Calu3 (cell line): Measurements from ENCODE around the gene GGT1. TPM values are rescaled to one million over a fixed set of nuclear protein-coding genes. Genes with fewer than 3 reads are reported as not detected.
"Not testable (repeated sequence)": the region's sequence is repeated elsewhere in the genome, so short reads cannot be mapped to it uniquely, and the experiment has no call there.

Source experiments
- BruUV-seq: library from RNA; stranded (reverse); fragments of 400-500 nt; replicated peaks from 2 replicates; lab custom pipeline; 2021; lab: Mats Ljungman, UMichigan
- CTCF ChIA-PET: fragments of 300-600 bp; sonication (Branson Sonifier 250); formaldehyde crosslinking; loops from one replicate; lab custom pipeline; 2022; ENCODE audit warnings: antibody characterized with exemption; lab: Charles Lee
- DNase-seq: peaks from one replicate; pipeline ENCODE4 v3.0.0; 2022
- H3K27ac Mint-ChIP-seq: one replicate; pipeline ENCODE4 v1.8.0; 2022; ENCODE audit warnings: mixed read lengths; ENCODE audit not compliant: unreplicated experiment
- H3K27me3 Mint-ChIP-seq: one replicate; pipeline ENCODE4 v1.8.0; 2022; ENCODE audit warnings: mixed read lengths; ENCODE audit not compliant: unreplicated experiment
- H3K36me3 Mint-ChIP-seq: one replicate; pipeline ENCODE4 v1.8.0; 2022; ENCODE audit warnings: mild to moderate bottlenecking, moderate library complexity, mixed read lengths; ENCODE audit not compliant: insufficient read depth, unreplicated experiment
- H3K4me1 Mint-ChIP-seq: one replicate; pipeline ENCODE4 v1.8.0; 2022; ENCODE audit warnings: mild to moderate bottlenecking, low read depth, mixed read lengths; ENCODE audit not compliant: unreplicated experiment
- H3K4me3 Mint-ChIP-seq: one replicate; pipeline ENCODE4 v1.8.0; 2022; ENCODE audit warnings: mild to moderate bottlenecking, low read depth, moderate library complexity, mixed read lengths; ENCODE audit not compliant: unreplicated experiment
- H3K9me3 Mint-ChIP-seq: one replicate; pipeline ENCODE4 v1.8.0; 2022; ENCODE audit warnings: low read depth, mixed read lengths; ENCODE audit not compliant: unreplicated experiment
- intact Hi-C: fragments of 100-400 bp; cut with micrococcal nuclease; formaldehyde crosslinking; loops from one replicate; pipeline ENCODE4 v1.10.0; 2022; ENCODE audit not compliant: unreplicated experiment
- total RNA-seq: library from RNA; stranded (reverse); gene quantifications from 2 replicates; pipeline ENCODE4 v1.2.3, GENCODE V29; 2022
- TF ChIP-seq, protein P1 (sequence below): fragments of 200-600 bp; IDR thresholded peaks from one replicate; pipeline ENCODE4 v1.8.0; 2022; ENCODE audit warnings: antibody characterized with exemption; ENCODE audit not compliant: unreplicated experiment

The GGT1 gene
- total RNA-seq, 1 experiment from 2014 or later = 63.8 TPM

GRCh38 chr22:24603770-24604629, 1.0 kb downstream of the GGT1 start:
- peaks cover 14% of the 10 kb centered on the region for H3K36me3 Mint-ChIP-seq
- peaks cover 50% of the 10 kb centered on the region for H3K4me1 Mint-ChIP-seq
- H3K4me3 Mint-ChIP-seq = peak overlapping the region; percentile 70
- peak; percentile 53 for DNase-seq
- intact Hi-C loops, H3K9me3 Mint-ChIP-seq, H3K27me3 Mint-ChIP-seq: not testable (repeated sequence)
- CTCF ChIA-PET = interaction anchor here (0.6 to 1.1 kb wide), 2 partner anchors 16 to 70 kb away, joined by 3 to 6 read pairs; no protein-coding TSS in a partner anchor
- peak overlapping the region; percentile 20 for H3K27ac Mint-ChIP-seq
- TF ChIP-seq, protein P1, sequence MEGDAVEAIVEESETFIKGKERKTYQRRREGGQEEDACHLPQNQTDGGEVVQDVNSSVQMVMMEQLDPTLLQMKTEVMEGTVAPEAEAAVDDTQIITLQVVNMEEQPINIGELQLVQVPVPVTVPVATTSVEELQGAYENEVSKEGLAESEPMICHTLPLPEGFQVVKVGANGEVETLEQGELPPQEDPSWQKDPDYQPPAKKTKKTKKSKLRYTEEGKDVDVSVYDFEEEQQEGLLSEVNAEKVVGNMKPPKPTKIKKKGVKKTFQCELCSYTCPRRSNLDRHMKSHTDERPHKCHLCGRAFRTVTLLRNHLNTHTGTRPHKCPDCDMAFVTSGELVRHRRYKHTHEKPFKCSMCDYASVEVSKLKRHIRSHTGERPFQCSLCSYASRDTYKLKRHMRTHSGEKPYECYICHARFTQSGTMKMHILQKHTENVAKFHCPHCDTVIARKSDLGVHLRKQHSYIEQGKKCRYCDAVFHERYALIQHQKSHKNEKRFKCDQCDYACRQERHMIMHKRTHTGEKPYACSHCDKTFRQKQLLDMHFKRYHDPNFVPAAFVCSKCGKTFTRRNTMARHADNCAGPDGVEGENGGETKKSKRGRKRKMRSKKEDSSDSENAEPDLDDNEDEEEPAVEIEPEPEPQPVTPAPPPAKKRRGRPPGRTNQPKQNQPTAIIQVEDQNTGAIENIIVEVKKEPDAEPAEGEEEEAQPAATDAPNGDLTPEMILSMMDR = peak; percentile 37
- BruUV-seq = TSS peak; percentile 52

- Mint-ChIP-seq H3K36me3 (peaks cover 20% of the 10 kb centered on the region), H3K4me1 (peaks cover 38% of the 10 kb centered on the region)
- BruUV-seq, H3K4me3 Mint-ChIP-seq, DNase-seq, H3K27me3 Mint-ChIP-seq, intact Hi-C loops, H3K27ac Mint-ChIP-seq, H3K9me3 Mint-ChIP-seq, CTCF ChIA-PET: not testable (repeated sequence)
These were observed 3.3 kb downstream of the GGT1 start for GRCh38 chr22:24606340-24606739.

GRCh38 chr22:24607429-24607983, 4.5 kb downstream of the GGT1 start:
- H3K4me3 Mint-ChIP-seq, DNase-seq, intact Hi-C loops, H3K27ac Mint-ChIP-seq, CTCF ChIA-PET, H3K9me3 Mint-ChIP-seq, H3K27me3 Mint-ChIP-seq, BruUV-seq: not testable (repeated sequence)
- peaks cover 26% of the 10 kb centered on the region for H3K4me1 Mint-ChIP-seq
- H3K36me3 Mint-ChIP-seq = peaks cover 20% of the 10 kb centered on the region

DNA sequence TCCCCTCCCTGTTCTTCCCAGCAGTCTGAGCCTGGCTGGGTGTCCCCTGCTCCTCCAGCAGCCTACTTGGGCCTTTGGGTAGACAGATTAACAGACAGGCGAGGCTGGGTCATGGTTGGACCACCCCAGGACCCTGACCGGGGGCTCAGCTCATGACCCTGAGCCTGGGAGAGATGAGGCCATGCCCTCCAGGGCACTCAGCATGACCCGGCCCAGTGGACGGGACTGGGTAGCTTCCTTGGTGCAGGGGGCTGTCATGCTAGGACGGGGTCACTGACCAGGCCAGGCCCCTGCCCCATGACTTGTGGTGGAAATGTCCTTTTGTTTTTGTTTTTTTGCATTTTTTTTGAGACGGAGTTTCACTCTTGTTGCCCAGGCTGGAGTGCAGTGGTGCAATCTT, 5.3 kb downstream of the GGT1 start:
- H3K9me3 Mint-ChIP-seq, H3K27me3 Mint-ChIP-seq, CTCF ChIA-PET, intact Hi-C loops, BruUV-seq, H3K4me3 Mint-ChIP-seq, DNase-seq, H3K27ac Mint-ChIP-seq: not testable (repeated sequence)
- H3K4me1 Mint-ChIP-seq = peaks cover 22% of the 10 kb centered on the region
- peaks cover 16% of the 10 kb centered on the region for H3K36me3 Mint-ChIP-seq

DNA sequence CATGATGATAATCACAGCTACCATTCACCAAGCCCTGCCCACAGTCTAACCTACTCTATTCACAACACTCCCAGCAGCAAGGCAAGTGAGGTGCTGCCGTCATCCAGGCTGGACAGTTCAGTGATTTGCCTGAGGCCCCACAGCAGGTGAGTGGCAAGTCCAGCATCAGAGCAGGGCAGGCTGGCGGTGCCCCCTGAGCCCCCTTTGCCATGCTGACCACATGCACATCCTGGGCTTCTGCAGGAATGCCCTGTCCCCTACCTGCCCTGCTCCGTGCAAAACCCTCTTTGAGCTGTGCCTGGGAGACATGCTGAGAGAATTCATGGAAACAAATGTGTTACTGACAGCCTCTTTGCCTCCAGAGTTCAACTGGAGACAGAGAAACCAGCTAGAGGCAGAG, 6.9 kb downstream of the GGT1 start:
- H3K27me3 Mint-ChIP-seq, H3K36me3 Mint-ChIP-seq, BruUV-seq, H3K27ac Mint-ChIP-seq, H3K4me3 Mint-ChIP-seq, H3K4me1 Mint-ChIP-seq, DNase-seq, intact Hi-C loops, CTCF ChIA-PET, H3K9me3 Mint-ChIP-seq: not testable (repeated sequence)

DNA sequence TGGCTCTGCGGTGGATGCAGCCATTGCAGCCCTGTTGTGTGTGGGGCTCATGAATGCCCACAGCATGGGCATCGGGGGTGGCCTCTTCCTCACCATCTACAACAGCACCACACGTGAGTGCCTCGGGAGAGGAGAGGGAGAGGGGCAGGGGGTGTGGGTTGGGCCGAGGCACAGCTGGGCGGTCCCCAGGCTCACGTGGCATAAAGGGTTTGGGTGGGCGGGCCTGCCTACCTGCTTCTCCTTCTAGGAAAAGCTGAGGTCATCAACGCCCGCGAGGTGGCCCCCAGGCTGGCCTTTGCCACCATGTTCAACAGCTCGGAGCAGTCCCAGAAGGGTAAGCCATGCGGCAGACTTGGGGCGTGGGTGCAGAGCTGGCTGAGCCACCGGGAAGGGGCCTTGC, 11.8 kb downstream of the GGT1 start:
- DNase-seq, BruUV-seq, H3K27ac Mint-ChIP-seq, H3K36me3 Mint-ChIP-seq, H3K9me3 Mint-ChIP-seq, CTCF ChIA-PET, H3K4me3 Mint-ChIP-seq, intact Hi-C loops, H3K4me1 Mint-ChIP-seq, H3K27me3 Mint-ChIP-seq: not testable (repeated sequence)

GRCh38 chr22:24621244-24621643, 18.3 kb downstream of the GGT1 start:
- H3K4me3 Mint-ChIP-seq, H3K4me1 Mint-ChIP-seq, intact Hi-C loops, H3K27me3 Mint-ChIP-seq, H3K9me3 Mint-ChIP-seq, H3K27ac Mint-ChIP-seq, CTCF ChIA-PET, DNase-seq, BruUV-seq, H3K36me3 Mint-ChIP-seq: not testable (repeated sequence)

DNA sequence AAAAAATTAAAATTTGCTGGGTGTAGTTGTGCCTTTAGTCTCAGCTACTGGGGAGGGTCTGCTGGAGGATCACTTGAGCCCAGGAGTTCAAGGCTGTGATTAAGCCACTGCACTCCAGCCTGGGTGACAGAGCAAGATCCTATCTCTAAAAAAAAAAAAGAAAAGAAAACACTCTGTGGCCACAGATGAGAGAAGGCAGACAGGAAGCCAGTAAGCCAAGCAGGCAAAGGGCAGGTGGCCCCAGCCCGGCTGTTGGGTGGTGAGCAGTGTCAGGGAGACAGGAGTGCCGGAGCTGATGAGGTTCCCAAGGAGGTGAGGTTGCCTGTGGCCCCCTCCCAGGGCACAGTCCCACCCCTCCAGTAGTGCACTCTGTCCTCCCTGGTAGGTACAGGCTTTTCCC, 19.6 kb downstream of the GGT1 start:
- DNase-seq, H3K27me3 Mint-ChIP-seq, BruUV-seq, H3K27ac Mint-ChIP-seq, H3K36me3 Mint-ChIP-seq, CTCF ChIA-PET, H3K4me1 Mint-ChIP-seq, H3K9me3 Mint-ChIP-seq, intact Hi-C loops, H3K4me3 Mint-ChIP-seq: not testable (repeated sequence)

- H3K27ac Mint-ChIP-seq, H3K4me3 Mint-ChIP-seq, DNase-seq, H3K36me3 Mint-ChIP-seq, H3K9me3 Mint-ChIP-seq, H3K27me3 Mint-ChIP-seq, CTCF ChIA-PET, intact Hi-C loops: not testable (repeated sequence)
- H3K4me1 Mint-ChIP-seq = peaks cover 11% of the 10 kb centered on the region
- TSS peak; percentile 58 for BruUV-seq
These were observed 24.9 kb downstream of the GGT1 start for GRCh38 chr22:24627911-24628310.
